WERI-Rb-1 (cell line): ENCODE data around the gene NDUFS8.
A peak's percentile ranks its signal among the peaks of the same experiment; 100 is the strongest.

Experiments used
- DNase-seq: peaks from one replicate; pipeline ENCODE4 v3.0.0-alpha.2; 2020
- H3K27ac ChIP-seq: fragments of 250-450 bp; sonication (Bioruptor Pico); 2 replicates; pipeline ENCODE4 v1.5.1; 2020; ENCODE audit warnings: mild to moderate bottlenecking, moderate library complexity
- H3K27me3 ChIP-seq: fragments of 250-450 bp; sonication (Bioruptor Pico); 2 replicates; pipeline ENCODE4 v1.5.1; 2021; ENCODE audit warnings: mild to moderate bottlenecking, low read depth, moderate library complexity; ENCODE audit not compliant: insufficient read depth, severe bottlenecking
- H3K36me3 ChIP-seq: fragments of 250-450 bp; sonication (Bioruptor Pico); 2 replicates; pipeline ENCODE4 v1.5.1; 2020; ENCODE audit warnings: mild to moderate bottlenecking, moderate library complexity
- H3K4me3 ChIP-seq: 2 replicates; pipeline ENCODE4 v1.5.1; 2011; ENCODE audit warnings: low read depth, mild to moderate bottlenecking, control low read depth, low read length
- H3K9me3 ChIP-seq: fragments of 250-450 bp; sonication (Bioruptor Pico); 2 replicates; pipeline ENCODE4 v1.5.1; 2021; ENCODE audit warnings: mild to moderate bottlenecking, moderate library complexity; ENCODE audit not compliant: severe bottlenecking
- TF ChIP-seq, protein P1 (sequence below): IDR thresholded peaks from 2 replicates; pipeline ENCODE4 v1.5.1; 2011; ENCODE audit warnings: low read depth, mild to moderate bottlenecking, control low read depth, inconsistent platforms, low read length

Gene NDUFS8

GRCh38 chr11:68035266-68035876 lies 4.9 kb downstream of the NDUFS8 start:
- TF ChIP-seq, protein P1, sequence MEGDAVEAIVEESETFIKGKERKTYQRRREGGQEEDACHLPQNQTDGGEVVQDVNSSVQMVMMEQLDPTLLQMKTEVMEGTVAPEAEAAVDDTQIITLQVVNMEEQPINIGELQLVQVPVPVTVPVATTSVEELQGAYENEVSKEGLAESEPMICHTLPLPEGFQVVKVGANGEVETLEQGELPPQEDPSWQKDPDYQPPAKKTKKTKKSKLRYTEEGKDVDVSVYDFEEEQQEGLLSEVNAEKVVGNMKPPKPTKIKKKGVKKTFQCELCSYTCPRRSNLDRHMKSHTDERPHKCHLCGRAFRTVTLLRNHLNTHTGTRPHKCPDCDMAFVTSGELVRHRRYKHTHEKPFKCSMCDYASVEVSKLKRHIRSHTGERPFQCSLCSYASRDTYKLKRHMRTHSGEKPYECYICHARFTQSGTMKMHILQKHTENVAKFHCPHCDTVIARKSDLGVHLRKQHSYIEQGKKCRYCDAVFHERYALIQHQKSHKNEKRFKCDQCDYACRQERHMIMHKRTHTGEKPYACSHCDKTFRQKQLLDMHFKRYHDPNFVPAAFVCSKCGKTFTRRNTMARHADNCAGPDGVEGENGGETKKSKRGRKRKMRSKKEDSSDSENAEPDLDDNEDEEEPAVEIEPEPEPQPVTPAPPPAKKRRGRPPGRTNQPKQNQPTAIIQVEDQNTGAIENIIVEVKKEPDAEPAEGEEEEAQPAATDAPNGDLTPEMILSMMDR = no peak
- no peaks in the 10 kb centered on the region for H3K27me3 ChIP-seq

GRCh38 chr11:68036141-68036716 lies 5.7 kb downstream of the NDUFS8 start:
- TF ChIP-seq, protein P1 = no peak
- Histone ChIP-seq H3K27ac (no peak overlapping the region), H3K27me3 (no peaks in the 10 kb centered on the region), H3K36me3 (peaks cover 20% of the 10 kb centered on the region), H3K4me3 (no peak overlapping the region), H3K9me3 (no peaks in the 10 kb centered on the region)
- DNase-seq = no peak

More at GRCh38 chr11:68035266-68035876, 4.9 kb downstream of the NDUFS8 start:
- Histone ChIP-seq H3K36me3 (peaks cover 26% of the 10 kb centered on the region), H3K27ac (no peak overlapping the region), H3K4me3 (no peak overlapping the region), H3K9me3 (no peaks in the 10 kb centered on the region)
- DNase-seq = no peak

DNA sequence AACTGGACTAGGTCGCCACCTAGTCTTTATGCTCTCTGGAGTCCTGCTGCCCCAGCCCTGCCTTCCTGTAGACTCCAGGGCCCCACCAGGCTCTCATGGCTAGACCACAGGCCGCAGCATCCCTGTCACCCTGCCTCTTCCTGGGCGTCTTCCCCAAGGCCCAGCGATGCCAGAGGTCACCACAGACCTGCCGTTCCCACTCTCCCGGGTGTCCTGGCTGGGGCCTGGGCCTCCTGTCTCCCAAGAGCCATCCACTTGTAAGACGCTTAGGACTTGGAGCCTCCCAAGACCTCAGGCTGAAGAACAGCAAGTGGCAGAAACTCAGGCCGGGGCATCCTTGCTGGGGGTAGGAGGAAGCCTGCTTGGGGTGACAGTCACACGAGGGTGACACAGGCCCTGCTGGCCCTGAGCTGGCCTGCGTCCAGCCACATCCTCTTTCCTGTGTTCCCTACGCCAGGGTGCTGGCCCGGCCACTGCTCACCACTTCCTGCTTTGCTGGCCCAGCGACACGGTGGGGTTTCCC lies 6.3 kb downstream of the NDUFS8 start:
- DNase-seq = no peak
- no peaks in the 10 kb centered on the region for H3K9me3 ChIP-seq
- TF ChIP-seq, protein P1 = no peak
- H3K4me3 ChIP-seq = no peak overlapping the region
- peaks cover 20% of the 10 kb centered on the region for H3K36me3 ChIP-seq
- H3K27ac ChIP-seq = no peak overlapping the region
- H3K27me3 ChIP-seq = no peaks in the 10 kb centered on the region

DNA sequence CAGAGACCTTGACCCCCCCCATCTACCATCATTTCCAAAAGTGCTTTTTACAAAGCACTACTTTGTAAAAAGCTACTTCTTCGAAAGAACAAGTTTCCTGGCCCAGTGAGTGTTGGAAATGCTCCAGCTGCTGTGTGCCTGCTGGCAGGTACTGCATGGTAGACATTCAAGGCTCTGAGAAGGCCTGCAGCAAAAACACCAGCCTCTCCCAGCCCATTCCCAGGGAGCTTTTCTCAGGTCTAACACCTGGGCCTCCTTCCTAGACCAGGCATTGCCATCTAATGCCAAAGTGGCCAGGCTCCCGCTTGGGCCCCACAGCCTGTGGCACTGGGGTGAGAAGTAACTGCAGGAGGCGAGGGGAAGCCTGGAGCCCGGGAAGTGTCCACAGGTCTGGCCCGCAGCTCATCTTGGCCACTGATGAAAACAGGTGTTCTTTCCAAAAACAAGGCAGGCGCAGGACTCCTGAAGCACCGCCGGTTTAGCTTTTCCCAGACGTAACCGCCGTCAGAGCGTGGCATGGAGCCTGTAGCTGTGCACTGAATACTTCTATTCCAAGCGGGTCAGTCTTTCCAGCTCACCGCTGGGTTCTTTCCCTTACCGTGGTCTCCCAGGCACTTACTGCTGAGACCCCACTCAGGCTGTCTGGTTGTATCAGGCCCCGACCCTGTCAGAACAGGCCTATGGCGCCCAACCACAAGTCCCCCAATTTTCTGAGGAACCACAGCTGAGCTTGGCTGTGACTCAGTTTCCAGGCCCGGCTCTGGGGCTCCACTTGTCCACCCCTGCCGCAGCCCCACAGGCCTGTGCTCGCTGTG lies 7.1 kb downstream of the NDUFS8 start:
- H3K27ac ChIP-seq = peak overlapping the region; percentile 59
- TF ChIP-seq, protein P1 = no peak
- H3K27me3 ChIP-seq = no peaks in the 10 kb centered on the region
- H3K9me3 ChIP-seq = no peaks in the 10 kb centered on the region
- DNase-seq = no peak
- peaks cover 17% of the 10 kb centered on the region for H3K36me3 ChIP-seq
- H3K4me3 ChIP-seq = no peak overlapping the region

GRCh38 chr11:68038226-68038717 lies 7.8 kb downstream of the NDUFS8 start:
- Histone ChIP-seq H3K9me3 (no peaks in the 10 kb centered on the region), H3K27ac (peak overlapping the region; percentile 59), H3K27me3 (no peaks in the 10 kb centered on the region), H3K4me3 (no peak overlapping the region), H3K36me3 (peaks cover 12% of the 10 kb centered on the region)
- peak; percentile 64 for DNase-seq
- TF ChIP-seq, protein P1 = no peak
